Heart left ventricle (tissue), 13 donors: Measurements from ENCODE around the gene CEACAM21.

Experiments
- POLR2A ChIP-seq, 2 donors: fragments of 450-650 bp; IDR thresholded peaks; one replicate each; pipeline ENCODE4 v1.6.1; 2017; ENCODE audit warnings: antibody characterized with exemption in 2 of 2, mild to moderate bottlenecking in 2 of 2, moderate library complexity in 2 of 2
- TF ChIP-seq, protein P1 (sequence below), 12 donors: fragments of 200-600 bp; sonication (generic) in 4 of 12; IDR thresholded peaks; one replicate each; pipeline versions ENCODE4 v1.5.0 to v1.8.0; 2018 to 2022; ENCODE audit warnings: antibody characterized with exemption in 12 of 12, mild to moderate bottlenecking in 5 of 12
- donor health status: ischemic (EF 13 %, LVEDD 7.1; RV severe dilation, severe dysfunction).
- donor health status: DM: no; HTN: yes; CAD: no.
- donor health status: DM: no; HTN: no; CAD: no.
- donor health status: ischemic (EF 25% LVEDD 6.9; RV normal size, moderate dysfunction).
- donor health status: ischemic (EF 25% LVEDD 5.7; RV mildly dilated, moderate dysfunction).
- donor health status: ischemic (EF 35%, LVEDD 5.7; RV mildly dilated, moderate dysfunction).
- donor health status: nonischemic (EF 11% LVEDD 7.7; RV severe dilation, severe dysfunction).
- donor health status: DM: yes; HTN: yes; CAD: no.
- donor health status: PGD.
- donor health status: ischemic (EF 29% LVEDD 5.4; RV normal size, mild dysfunction).
- donor health status: nonischemic (EF 23%, LVEDD 6.1; RV moderate dilation, normal function).

DNA sequence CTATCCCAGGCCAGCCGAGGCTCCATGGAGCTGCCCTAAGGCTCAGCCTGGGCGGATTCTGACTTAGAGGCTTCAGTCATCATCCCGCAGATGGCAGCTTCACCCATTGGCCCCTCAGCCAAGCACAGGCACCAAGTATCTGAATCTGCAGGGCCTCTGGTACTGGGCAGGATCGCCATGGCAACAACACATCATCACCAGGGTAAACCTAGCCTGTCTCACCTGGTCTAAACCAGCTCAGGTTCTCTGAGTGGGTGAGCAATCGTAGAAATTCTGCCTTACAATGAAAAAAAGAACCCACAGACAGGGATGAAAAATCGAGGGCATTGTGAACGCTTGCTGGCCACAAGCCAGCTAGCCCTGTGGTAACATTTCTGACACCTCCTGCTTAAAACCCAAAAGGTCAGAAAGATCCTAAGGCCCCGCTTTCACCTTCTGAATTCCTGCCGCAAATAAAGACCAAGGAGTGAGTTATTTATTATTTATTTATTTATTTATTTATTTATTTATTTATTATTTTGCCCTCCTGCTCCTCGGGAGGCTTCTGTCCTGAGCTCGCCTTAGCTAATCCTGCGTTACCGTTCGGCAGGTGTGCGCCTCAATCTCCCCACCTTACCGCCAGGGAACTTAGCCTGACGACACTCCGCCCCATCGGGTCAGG, 12.0 kb upstream of the CEACAM21 start:
- TF ChIP-seq POLR2A (IDR thresholded peaks at IDR 0.05) = no peak
- TF ChIP-seq, protein P1, sequence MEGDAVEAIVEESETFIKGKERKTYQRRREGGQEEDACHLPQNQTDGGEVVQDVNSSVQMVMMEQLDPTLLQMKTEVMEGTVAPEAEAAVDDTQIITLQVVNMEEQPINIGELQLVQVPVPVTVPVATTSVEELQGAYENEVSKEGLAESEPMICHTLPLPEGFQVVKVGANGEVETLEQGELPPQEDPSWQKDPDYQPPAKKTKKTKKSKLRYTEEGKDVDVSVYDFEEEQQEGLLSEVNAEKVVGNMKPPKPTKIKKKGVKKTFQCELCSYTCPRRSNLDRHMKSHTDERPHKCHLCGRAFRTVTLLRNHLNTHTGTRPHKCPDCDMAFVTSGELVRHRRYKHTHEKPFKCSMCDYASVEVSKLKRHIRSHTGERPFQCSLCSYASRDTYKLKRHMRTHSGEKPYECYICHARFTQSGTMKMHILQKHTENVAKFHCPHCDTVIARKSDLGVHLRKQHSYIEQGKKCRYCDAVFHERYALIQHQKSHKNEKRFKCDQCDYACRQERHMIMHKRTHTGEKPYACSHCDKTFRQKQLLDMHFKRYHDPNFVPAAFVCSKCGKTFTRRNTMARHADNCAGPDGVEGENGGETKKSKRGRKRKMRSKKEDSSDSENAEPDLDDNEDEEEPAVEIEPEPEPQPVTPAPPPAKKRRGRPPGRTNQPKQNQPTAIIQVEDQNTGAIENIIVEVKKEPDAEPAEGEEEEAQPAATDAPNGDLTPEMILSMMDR (IDR thresholded peaks at IDR 0.05) = no peak
